CD14-positive monocyte (primary cell): ENCODE data around the gene PLCB3. TPM values are rescaled to one million over a fixed set of nuclear protein-coding genes. Genes with fewer than 3 reads are reported as not detected.
A peak's percentile ranks its signal among the peaks of the same experiment; 100 is the strongest.

Experiments used
- DNase-seq, 3 donors: peaks; one replicate each; pipeline ENCODE4 v3.0.0-alpha.2; 2011 to 2022
- H2AFZ ChIP-seq: 2 replicates; pipeline ENCODE4 v1.6.0; 2012; ENCODE audit warnings: mild to moderate bottlenecking, low read depth, low read length, inconsistent platforms; ENCODE audit not compliant: insufficient read depth, poor library complexity, severe bottlenecking
- H3K27ac ChIP-seq, 2 donors: 1 replicate in 1 of 2; 2 replicates in 1 of 2; pipeline ENCODE4 v1.5.1; 2012 to 2013; ENCODE audit warnings: low read length in 2 of 2, control low read depth in 1 of 2, inconsistent platforms in 1 of 2, low read depth in 1 of 2, mild to moderate bottlenecking in 1 of 2
- H3K27me3 ChIP-seq, 2 donors: one replicate each; pipeline versions ENCODE4 v1.6.0 to v1.6.1; 2011 to 2013; ENCODE audit warnings: low read length in 2 of 2; ENCODE audit not compliant: control insufficient read depth in 2 of 2, insufficient read depth in 2 of 2
- H3K36me3 ChIP-seq, 2 donors: replicated peaks in 1 of 2; 1 replicate in 1 of 2; 2 replicates in 1 of 2; pipeline versions ENCODE4 v1.5.1 to v1.6.1; 2012 to 2013; ENCODE audit warnings: low read length in 2 of 2, control low read depth in 1 of 2, inconsistent platforms in 1 of 2, mild to moderate bottlenecking in 1 of 2; ENCODE audit not compliant: insufficient read depth in 2 of 2, control insufficient read depth in 1 of 2
- H3K4me1 ChIP-seq, 2 donors: 1 replicate in 1 of 2; 2 replicates in 1 of 2; pipeline versions ENCODE4 v1.5.1 to v1.6.1; 2012 to 2013; ENCODE audit warnings: low read length in 2 of 2, control low read depth in 1 of 2, inconsistent platforms in 1 of 2, mild to moderate bottlenecking in 1 of 2, moderate library complexity in 1 of 2; ENCODE audit not compliant: insufficient read depth in 2 of 2, control insufficient read depth in 1 of 2
- H3K4me2 ChIP-seq: replicated peaks from 2 replicates; pipeline ENCODE3; 2012; ENCODE audit warnings: low read length, moderate library complexity, mild to moderate bottlenecking; ENCODE audit not compliant: poor library complexity, severe bottlenecking; ENCODE audit errors: extremely low read depth
- H3K4me3 ChIP-seq, 3 experiments: fragments of 200-600 bp in 1 of 3; sonication (generic) in 1 of 3; replicated peaks in 1 of 3; 1 replicate in 2 of 3; 2 replicates in 1 of 3; pipeline ENCODE4 v1.5.1; 2011 to 2013; ENCODE audit warnings: low read length in 3 of 3, mild to moderate bottlenecking in 3 of 3, control low read depth in 2 of 3, low read depth in 2 of 3, inconsistent platforms in 1 of 3, moderate library complexity in 1 of 3
- H3K79me2 ChIP-seq: 2 replicates; pipeline ENCODE4 v1.6.0; 2012; ENCODE audit warnings: mild to moderate bottlenecking, control low read depth, inconsistent platforms, low read length, moderate library complexity; ENCODE audit not compliant: insufficient read depth
- H3K9ac ChIP-seq: 2 replicates; pipeline ENCODE4 v1.6.0; 2017; ENCODE audit warnings: low read length, mild to moderate bottlenecking; ENCODE audit not compliant: insufficient read depth, poor library complexity, severe bottlenecking
- H3K9me3 ChIP-seq, 2 donors: replicated peaks in 1 of 2; 1 replicate in 1 of 2; 2 replicates in 1 of 2; pipeline versions ENCODE4 v1.5.1 to v1.6.1; 2012 to 2013; ENCODE audit warnings: low read length in 2 of 2, control low read depth in 1 of 2; ENCODE audit not compliant: control insufficient read depth in 1 of 2, insufficient read depth in 1 of 2
- H4K20me1 ChIP-seq: 2 replicates; pipeline ENCODE4 v1.6.0; 2012; ENCODE audit warnings: mild to moderate bottlenecking, low read length, control low read depth, moderate library complexity; ENCODE audit not compliant: insufficient read depth
- H3K27ac Mint-ChIP-seq, 7 donors: one replicate each; pipeline ENCODE4 v1.8.0; 2020; ENCODE audit warnings: mild to moderate bottlenecking in 7 of 7, mixed read lengths in 7 of 7, moderate library complexity in 6 of 7, inconsistent platforms in 2 of 7
- H3K27me3 Mint-ChIP-seq, 3 donors: one replicate each; pipeline ENCODE4 v1.8.0; 2021 to 2022; ENCODE audit warnings: low read depth in 3 of 3, mild to moderate bottlenecking in 3 of 3, mixed read lengths in 3 of 3, moderate library complexity in 3 of 3, inconsistent platforms in 1 of 3
- H3K36me3 Mint-ChIP-seq, 2 donors: one replicate each; pipeline ENCODE4 v1.8.0; 2020; ENCODE audit warnings: mixed read lengths in 2 of 2, inconsistent platforms in 1 of 2, mild to moderate bottlenecking in 1 of 2
- H3K4me1 Mint-ChIP-seq: one replicate; pipeline ENCODE4 v1.8.0; 2020; ENCODE audit warnings: mild to moderate bottlenecking, mixed read lengths
- H3K4me3 Mint-ChIP-seq, 2 donors: one replicate each; pipeline ENCODE4 v1.8.0; 2020; ENCODE audit warnings: mild to moderate bottlenecking in 2 of 2, mixed read lengths in 2 of 2, moderate library complexity in 1 of 2
- H3K9me3 Mint-ChIP-seq, 7 donors: one replicate each; pipeline ENCODE4 v1.8.0; 2020 to 2022; ENCODE audit warnings: mixed read lengths in 7 of 7, mild to moderate bottlenecking in 6 of 7, moderate library complexity in 6 of 7, inconsistent platforms in 2 of 7
- WGBS: methylation state at CpG from one replicate; pipeline ENCODE4 v1.1.5; 2013; ENCODE audit warnings: missing lambda C conversion rate; ENCODE audit not compliant: insufficient coverage; 5-methylcytosine and 5-hydroxymethylcytosine counted together
- intact Hi-C, 2 donors: fragments of 100-400 bp; cut with micrococcal nuclease; formaldehyde crosslinking; loops; one replicate each; pipeline versions ENCODE4 v1.15.0 to v1.15.1; 2023
- polyA plus RNA-seq, 3 donors: library from polyadenylated mRNA; depleted of rRNA in 1 of 3; unstranded in 2 of 3; stranded (reverse) in 1 of 3; fragments of 300-500 nt in 2 of 3; fragments of >200 nt in 1 of 3; fragmentation: Illumina TruSeq in 2 of 3; gene quantifications; 1 replicate in 2 of 3; 2 replicates in 1 of 3; pipeline ENCODE4 v1.2.3, GENCODE V29; 2012 to 2021
- TF ChIP-seq, protein P1 (sequence below): fragments of 200-600 bp; IDR thresholded peaks from one replicate; pipeline ENCODE4 v1.8.0; 2022; ENCODE audit warnings: antibody characterized with exemption, mild to moderate bottlenecking

The PLCB3 gene
- polyA plus RNA-seq, 3 donors = 1.1 to 17.8 (median 1.4) TPM

DNA sequence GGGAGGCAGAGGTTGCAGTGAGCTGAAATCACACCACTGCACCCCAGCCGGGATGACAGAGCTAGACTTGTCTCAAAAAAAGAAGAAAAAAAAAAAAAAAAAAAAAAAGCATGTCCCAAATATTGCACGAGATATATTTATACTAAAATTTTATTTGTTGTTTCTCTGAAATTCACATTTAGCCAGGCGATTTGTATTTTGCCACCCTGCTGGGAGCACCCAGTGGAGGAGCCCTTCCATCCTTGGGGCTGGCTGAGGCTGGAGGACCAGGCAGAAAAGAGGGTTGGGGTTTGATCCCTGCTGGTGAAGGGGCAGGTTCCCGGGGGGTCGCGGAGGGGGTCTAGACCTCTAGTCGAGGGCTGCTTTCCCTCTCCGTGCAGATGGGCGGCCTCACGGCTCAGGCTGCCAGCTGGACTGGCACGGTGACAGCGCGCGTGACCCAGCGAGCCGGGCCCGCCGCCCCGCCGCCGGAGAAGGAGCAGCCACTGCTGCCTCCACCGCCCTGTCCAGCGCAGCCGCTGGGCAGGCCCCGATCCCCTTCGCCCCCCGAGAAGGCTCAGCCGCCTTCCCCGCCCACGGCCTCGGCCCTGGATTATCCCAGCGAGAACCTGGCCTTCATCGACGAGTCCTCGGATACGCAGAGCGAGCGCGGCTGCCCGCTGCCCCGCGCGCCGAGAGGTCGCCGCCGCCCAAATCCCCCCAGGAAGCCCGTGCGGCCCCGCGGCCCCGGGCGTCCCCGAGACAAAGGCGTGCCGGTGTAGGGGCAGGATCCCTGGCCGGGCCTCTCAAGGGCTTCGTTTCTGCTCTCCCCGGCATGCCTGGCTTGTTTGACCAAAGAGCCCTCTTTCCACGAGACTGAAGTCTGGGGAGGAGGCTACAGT lies 47.9 kb downstream of the PLCB3 start:
- Histone ChIP-seq H3K4me2 (peak overlapping the region; percentile 81), H3K27ac (no peak overlapping the region), H3K4me1 (peaks cover 28 to 36% of the 10 kb centered on the region in 2 donors), H4K20me1 (no peaks in the 10 kb centered on the region), H3K9me3 (peaks cover 3 to 31% of the 10 kb centered on the region in 2 donors), H3K4me3 (peak overlapping the region in 1 of 3 experiments; percentile 68), H3K9ac (peak overlapping the region; percentile 40), H3K36me3 (no peaks in the 10 kb centered on the region), H3K27me3 (peaks cover 57 to 67% of the 10 kb centered on the region in 2 donors), H3K79me2 (no peaks in the 10 kb centered on the region), H2AFZ (peak overlapping the region; percentile 65)
- TF ChIP-seq, protein P1, sequence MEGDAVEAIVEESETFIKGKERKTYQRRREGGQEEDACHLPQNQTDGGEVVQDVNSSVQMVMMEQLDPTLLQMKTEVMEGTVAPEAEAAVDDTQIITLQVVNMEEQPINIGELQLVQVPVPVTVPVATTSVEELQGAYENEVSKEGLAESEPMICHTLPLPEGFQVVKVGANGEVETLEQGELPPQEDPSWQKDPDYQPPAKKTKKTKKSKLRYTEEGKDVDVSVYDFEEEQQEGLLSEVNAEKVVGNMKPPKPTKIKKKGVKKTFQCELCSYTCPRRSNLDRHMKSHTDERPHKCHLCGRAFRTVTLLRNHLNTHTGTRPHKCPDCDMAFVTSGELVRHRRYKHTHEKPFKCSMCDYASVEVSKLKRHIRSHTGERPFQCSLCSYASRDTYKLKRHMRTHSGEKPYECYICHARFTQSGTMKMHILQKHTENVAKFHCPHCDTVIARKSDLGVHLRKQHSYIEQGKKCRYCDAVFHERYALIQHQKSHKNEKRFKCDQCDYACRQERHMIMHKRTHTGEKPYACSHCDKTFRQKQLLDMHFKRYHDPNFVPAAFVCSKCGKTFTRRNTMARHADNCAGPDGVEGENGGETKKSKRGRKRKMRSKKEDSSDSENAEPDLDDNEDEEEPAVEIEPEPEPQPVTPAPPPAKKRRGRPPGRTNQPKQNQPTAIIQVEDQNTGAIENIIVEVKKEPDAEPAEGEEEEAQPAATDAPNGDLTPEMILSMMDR = no peak
- H3K27ac Mint-ChIP-seq = peak overlapping the region in 3 of 7 donors; percentile 48 to 83 (median 54)
- H3K4me3 Mint-ChIP-seq = peak overlapping the region; percentile 75 to 91
- peak; percentile 30 to 51 (median 33) for DNase-seq
- peaks cover 70 to 82% (median 80%) of the 10 kb centered on the region in 3 donors for H3K27me3 Mint-ChIP-seq
- intact Hi-C loops = no loop called here
- H3K4me1 Mint-ChIP-seq = peaks cover 41% of the 10 kb centered on the region
- H3K36me3 Mint-ChIP-seq = peaks cover 5 to 18% of the 10 kb centered on the region in 2 donors
- peaks cover 0 to 32% (median 9%) of the 10 kb centered on the region in 7 donors for H3K9me3 Mint-ChIP-seq
- WGBS = under 1% methylated on average over 55 of the region's 60 CpGs

DNA sequence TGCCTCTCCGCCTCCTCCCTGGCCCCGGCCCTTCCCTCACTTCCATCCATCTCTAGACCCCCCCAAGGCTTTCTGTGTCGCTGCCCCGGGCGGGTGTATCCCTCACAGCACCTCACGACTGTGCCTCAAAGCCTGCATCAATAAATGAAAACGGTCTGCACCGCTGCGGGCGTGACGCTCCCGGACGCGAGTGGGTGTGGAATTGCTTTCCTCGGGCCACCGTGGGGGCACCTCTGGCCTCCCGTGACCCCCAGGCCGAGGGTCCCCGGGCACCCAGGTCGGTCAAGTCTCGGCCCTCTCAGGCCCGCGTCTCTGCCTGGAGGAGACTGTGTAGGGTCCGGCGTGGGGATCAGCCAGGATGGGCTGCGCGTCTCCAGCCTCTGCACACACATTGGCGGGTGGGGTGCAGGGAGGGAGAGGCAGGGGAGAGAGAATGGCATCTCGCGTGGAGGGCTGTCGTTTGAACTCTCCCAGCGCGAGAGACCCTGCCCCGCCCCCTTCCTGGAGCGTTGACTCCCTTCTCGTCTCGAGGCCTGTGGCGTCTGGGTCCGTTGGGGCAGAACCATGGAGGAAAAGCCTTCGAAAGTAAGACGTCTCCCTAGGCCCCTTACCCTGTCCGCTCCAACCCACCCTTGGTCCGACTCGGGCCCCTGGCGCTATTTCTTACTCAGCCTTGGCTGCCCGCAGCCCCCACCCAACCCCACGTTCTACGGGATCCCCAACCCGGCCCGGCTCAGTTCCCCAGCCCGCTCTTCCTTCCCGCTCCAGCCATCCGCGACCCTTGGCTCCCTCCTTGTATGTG lies 48.7 kb downstream of the PLCB3 start, which contains the start of gene CATSPERZ:
Gene CATSPERZ (plus strand): TSS at position 512 of the 802 bp plus-strand sequence. CDS start 53 bp downstream, at position 565.
- H4K20me1 ChIP-seq = no peaks in the 10 kb centered on the region
- peak within 1 kb of the TSS; percentile 49 to 62 for H3K27ac ChIP-seq
- peaks cover 34 to 42% of the 10 kb centered on the region in 2 donors for H3K4me1 ChIP-seq
- peaks cover 51 to 59% of the 10 kb centered on the region in 2 donors for H3K27me3 ChIP-seq
- peaks cover 0 to 32% (median 9%) of the 10 kb centered on the region in 7 donors for H3K9me3 Mint-ChIP-seq
- H3K9ac ChIP-seq = peak within 1 kb of the TSS; percentile 53
- no peaks in the 10 kb centered on the region for H3K79me2 ChIP-seq
- H3K9me3 ChIP-seq = peaks cover 3 to 29% of the 10 kb centered on the region in 2 donors
- peaks cover 42% of the 10 kb centered on the region for H3K4me1 Mint-ChIP-seq
- peaks cover 5 to 16% of the 10 kb centered on the region in 2 donors for H3K36me3 Mint-ChIP-seq
- H3K4me2 ChIP-seq = peak within 1 kb of the TSS; percentile 81
- peak within 1 kb of the TSS; percentile 75 to 91 for H3K4me3 Mint-ChIP-seq
- H2AFZ ChIP-seq = peak within 1 kb of the TSS; percentile 70
- peak within 1 kb of the TSS; percentile 2 to 68 (median 12) for H3K4me3 ChIP-seq
- peak within 1 kb of the TSS; percentile 59 to 92 (median 85) for H3K27ac Mint-ChIP-seq
- no peak for DNase-seq
- peaks cover 63 to 73% (median 72%) of the 10 kb centered on the region in 3 donors for H3K27me3 Mint-ChIP-seq
- TF ChIP-seq, protein P1 = no peak
- intact Hi-C loops = loop anchor here (2.0 to 5.0 kb wide), 4 partner anchors 15 to 58 kb away; partner anchors contain the start of genes BAD (in 1 of the 2), FKBP2 (in 1 of the 2), GPR137 (in 1 of the 2) and PLCB3 (in 1 of the 2)
- WGBS = 2% methylated on average over 45 of the region's 54 CpGs
- no peaks in the 10 kb centered on the region for H3K36me3 ChIP-seq
